ENCODE data around the gene KCNQ5. TPM values are rescaled to one million over a fixed set of nuclear protein-coding genes. Genes with fewer than 3 reads are reported as not detected.

Gene KCNQ5
- polyA plus RNA-seq, 1 donor (not counting 4 experiments of a cell fraction or from before 2014, with no cell fraction given): 3.4 TPM

GRCh38 chr6:72820906-72821305 lies 199.0 kb downstream of the KCNQ5 start:
- Histone ChIP-seq H3K27ac (ENCODE audit: control insufficient read depth, insufficient read depth, low read length) (no peak overlapping the region), H3K4me3 (ENCODE audit: control insufficient read depth in 2 of 3, extremely low read depth in 1 of 3, insufficient read depth in 2 of 3, low read depth in 1 of 3, low read length in 3 of 3) (no peak overlapping the region), H3K9me1 (ENCODE audit: control insufficient read depth, extremely low read depth, insufficient read depth, low read length) (no peaks in the 10 kb centered on the region), H3K4me1 (ENCODE audit: control insufficient read depth, extremely low read depth, insufficient read depth, low read length) (peaks cover 30% of the 10 kb centered on the region), H3K9me3 (ENCODE audit: control insufficient read depth, low read depth, low read length) (no peaks in the 10 kb centered on the region), H3K36me3 (ENCODE audit: control insufficient read depth in 2 of 2, extremely low read depth in 1 of 2, insufficient read depth in 2 of 2, low read length in 2 of 2) (no peaks in the 10 kb centered on the region), H3K4me2 (ENCODE audit: control insufficient read depth, extremely low read depth, insufficient read depth, low read depth, low read length) (no peak overlapping the region), H2AFZ (ENCODE audit: control insufficient read depth, low read length) (no peak overlapping the region), H3K9ac (ENCODE audit: control insufficient read depth, extremely low read depth, insufficient read depth, low read length) (no peak overlapping the region), H3K79me2 (ENCODE audit: control insufficient read depth, insufficient read depth, low read length) (no peaks in the 10 kb centered on the region), H4K20me1 (ENCODE audit: control insufficient read depth, extremely low read depth, insufficient read depth, low read length) (no peaks in the 10 kb centered on the region), H3K27me3 (ENCODE audit: control insufficient read depth, extremely low read depth, insufficient read depth, low read length) (no peaks in the 10 kb centered on the region)
- FAIRE-seq: peak; percentile 66
- no peak for DNase-seq (ENCODE audit: low read depth, low spot score)
- no peak for TF ChIP-seq CTCF (optimal IDR thresholded peaks at IDR 0.05 in 1 of 3, IDR thresholded peaks at IDR 0.05 in 1 of 3, conservative IDR thresholded peaks at IDR 0.05 in 1 of 3; ENCODE audit: extremely low read depth in 1 of 3, insufficient read depth in 2 of 3, low read length in 3 of 3)
- no peak for TF ChIP-seq EZH2 (IDR thresholded peaks at IDR 0.05; ENCODE audit: low read length)
- dilution Hi-C loops (cut with MboI; ENCODE audit: extremely low pct_ligation_motif_present, low sequenced_read_pairs): no loop called here

- no peak for TF ChIP-seq CTCF (optimal IDR thresholded peaks at IDR 0.05 in 1 of 3, IDR thresholded peaks at IDR 0.05 in 1 of 3, conservative IDR thresholded peaks at IDR 0.05 in 1 of 3; ENCODE audit: extremely low read depth in 1 of 3, insufficient read depth in 2 of 3, low read length in 3 of 3)
- no peak for TF ChIP-seq EZH2 (IDR thresholded peaks at IDR 0.05; ENCODE audit: low read length)
- dilution Hi-C loops (cut with MboI; ENCODE audit: extremely low pct_ligation_motif_present, low sequenced_read_pairs): no loop called here
- no peak overlapping the region for H3K4me3 ChIP-seq (ENCODE audit: control insufficient read depth in 2 of 3, extremely low read depth in 1 of 3, insufficient read depth in 2 of 3, low read depth in 1 of 3, low read length in 3 of 3)
- no peaks in the 10 kb centered on the region for H3K9me1 ChIP-seq (ENCODE audit: control insufficient read depth, extremely low read depth, insufficient read depth, low read length)
- H3K9ac ChIP-seq (ENCODE audit: control insufficient read depth, extremely low read depth, insufficient read depth, low read length): no peak overlapping the region
- no peaks in the 10 kb centered on the region for H3K79me2 ChIP-seq (ENCODE audit: control insufficient read depth, insufficient read depth, low read length)
- peaks cover 40% of the 10 kb centered on the region for H3K4me1 ChIP-seq (ENCODE audit: control insufficient read depth, extremely low read depth, insufficient read depth, low read length)
- no peak for FAIRE-seq
- H3K9me3 ChIP-seq (ENCODE audit: control insufficient read depth, low read depth, low read length): no peaks in the 10 kb centered on the region
- no peak overlapping the region for H3K4me2 ChIP-seq (ENCODE audit: control insufficient read depth, extremely low read depth, insufficient read depth, low read depth, low read length)
- no peak for DNase-seq (ENCODE audit: low read depth, low spot score)
- H3K27me3 ChIP-seq (ENCODE audit: control insufficient read depth, extremely low read depth, insufficient read depth, low read length): no peaks in the 10 kb centered on the region
- H3K36me3 ChIP-seq (ENCODE audit: control insufficient read depth in 2 of 2, extremely low read depth in 1 of 2, insufficient read depth in 2 of 2, low read length in 2 of 2): no peaks in the 10 kb centered on the region
- no peaks in the 10 kb centered on the region for H4K20me1 ChIP-seq (ENCODE audit: control insufficient read depth, extremely low read depth, insufficient read depth, low read length)
- no peak overlapping the region for H3K27ac ChIP-seq (ENCODE audit: control insufficient read depth, insufficient read depth, low read length)
- H2AFZ ChIP-seq (ENCODE audit: control insufficient read depth, low read length): no peak overlapping the region
Measured at GRCh38 chr6:72822023-72822422, 200.2 kb downstream of the KCNQ5 start.

Data from keratinocyte (primary cell).